Epithelial cell of esophagus (primary cell): ENCODE data around the gene ZNRF2.

ENCODE experiments used
- DNase-seq: peaks from one replicate; pipeline ENCODE4 v3.0.0; 2010; ENCODE audit warnings: low read depth
- H3K4me3 ChIP-seq: 2 replicates; pipeline ENCODE4 v1.5.1; 2011; ENCODE audit warnings: mild to moderate bottlenecking, low read length, control low read depth
- TF ChIP-seq, protein P1 (sequence below): IDR thresholded peaks from 2 replicates; pipeline ENCODE4 v1.5.1; 2011; ENCODE audit warnings: low read depth, mild to moderate bottlenecking, low read length, control low read depth, inconsistent platforms; ENCODE audit not compliant: insufficient read depth; ENCODE audit errors: missing control alignments

ZNRF2 gene

DNA sequence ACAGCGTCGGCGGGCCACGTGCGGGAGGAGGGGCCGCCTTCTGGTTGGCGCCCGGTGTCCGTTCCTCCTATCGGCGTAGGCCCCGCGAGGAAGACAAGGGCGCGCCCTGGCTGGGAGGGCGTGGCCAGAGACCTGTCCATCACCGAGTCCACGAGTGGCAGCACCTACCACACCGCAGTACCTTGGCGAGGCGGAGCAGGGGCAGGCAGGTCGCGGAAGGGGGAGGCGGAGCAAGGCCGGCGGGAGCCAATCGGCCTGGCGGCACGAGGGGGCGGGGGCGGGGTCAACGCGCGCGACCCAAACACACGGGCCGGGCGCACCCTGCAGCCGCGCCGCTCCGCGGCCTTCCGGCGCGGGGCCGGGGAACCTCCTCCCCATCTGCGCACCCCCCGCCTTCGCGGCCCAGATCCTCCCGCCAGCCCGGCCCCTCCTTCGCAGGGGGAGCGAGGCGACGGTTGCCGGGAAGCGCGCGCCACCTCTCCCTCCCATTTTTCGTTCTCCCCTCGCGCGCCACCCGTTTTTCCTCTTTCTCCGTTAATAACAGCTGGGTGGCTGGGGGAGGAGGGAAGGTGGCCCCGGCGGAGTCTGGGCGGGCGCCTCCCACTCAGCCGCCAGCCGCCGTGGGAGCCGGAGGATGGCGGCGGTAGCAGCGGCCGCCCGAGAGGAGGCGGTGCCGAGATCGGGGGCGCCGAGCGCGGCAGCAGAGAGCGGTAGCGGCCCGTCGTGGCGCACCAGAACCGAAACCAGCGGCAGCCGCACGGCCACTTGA, at the start of gene ZNRF2:
Gene ZNRF2, plus strand, starts transcription at position 300 of the 769 bp plus-strand sequence. CDS start 761 bp downstream, outside the sequence.
- peak within 1 kb of the TSS; percentile 77 for H3K4me3 ChIP-seq
- TF ChIP-seq, protein P1, sequence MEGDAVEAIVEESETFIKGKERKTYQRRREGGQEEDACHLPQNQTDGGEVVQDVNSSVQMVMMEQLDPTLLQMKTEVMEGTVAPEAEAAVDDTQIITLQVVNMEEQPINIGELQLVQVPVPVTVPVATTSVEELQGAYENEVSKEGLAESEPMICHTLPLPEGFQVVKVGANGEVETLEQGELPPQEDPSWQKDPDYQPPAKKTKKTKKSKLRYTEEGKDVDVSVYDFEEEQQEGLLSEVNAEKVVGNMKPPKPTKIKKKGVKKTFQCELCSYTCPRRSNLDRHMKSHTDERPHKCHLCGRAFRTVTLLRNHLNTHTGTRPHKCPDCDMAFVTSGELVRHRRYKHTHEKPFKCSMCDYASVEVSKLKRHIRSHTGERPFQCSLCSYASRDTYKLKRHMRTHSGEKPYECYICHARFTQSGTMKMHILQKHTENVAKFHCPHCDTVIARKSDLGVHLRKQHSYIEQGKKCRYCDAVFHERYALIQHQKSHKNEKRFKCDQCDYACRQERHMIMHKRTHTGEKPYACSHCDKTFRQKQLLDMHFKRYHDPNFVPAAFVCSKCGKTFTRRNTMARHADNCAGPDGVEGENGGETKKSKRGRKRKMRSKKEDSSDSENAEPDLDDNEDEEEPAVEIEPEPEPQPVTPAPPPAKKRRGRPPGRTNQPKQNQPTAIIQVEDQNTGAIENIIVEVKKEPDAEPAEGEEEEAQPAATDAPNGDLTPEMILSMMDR, result peak; percentile 10

DNA sequence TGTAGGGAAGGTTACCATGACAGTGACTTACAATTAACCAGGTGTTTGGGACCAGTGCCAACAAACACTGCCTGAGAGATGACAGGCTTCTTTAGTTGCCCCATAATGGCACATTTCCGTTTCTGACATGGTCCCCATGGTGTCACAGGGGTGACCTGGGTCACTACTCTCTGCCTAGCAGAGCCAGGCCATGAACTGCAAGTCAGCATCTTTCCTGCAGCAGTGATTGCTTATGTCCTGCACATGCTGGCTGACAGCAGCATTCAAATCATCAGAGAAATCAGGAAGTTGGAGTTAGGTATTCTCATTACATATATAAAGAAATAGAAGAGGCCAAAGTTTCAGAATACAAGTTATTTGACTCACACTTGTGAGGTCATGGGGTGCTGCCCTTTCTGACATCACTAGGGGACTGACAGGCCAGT, 47.1 kb upstream of the ZNRF2 start:
- TF ChIP-seq, protein P1, result no peak
- DNase-seq, result peak; percentile 51
- no peak overlapping the region for H3K4me3 ChIP-seq

More for the DNA sequence above, at the start of gene ZNRF2:
- DNase-seq, result peak; percentile 100

DNA sequence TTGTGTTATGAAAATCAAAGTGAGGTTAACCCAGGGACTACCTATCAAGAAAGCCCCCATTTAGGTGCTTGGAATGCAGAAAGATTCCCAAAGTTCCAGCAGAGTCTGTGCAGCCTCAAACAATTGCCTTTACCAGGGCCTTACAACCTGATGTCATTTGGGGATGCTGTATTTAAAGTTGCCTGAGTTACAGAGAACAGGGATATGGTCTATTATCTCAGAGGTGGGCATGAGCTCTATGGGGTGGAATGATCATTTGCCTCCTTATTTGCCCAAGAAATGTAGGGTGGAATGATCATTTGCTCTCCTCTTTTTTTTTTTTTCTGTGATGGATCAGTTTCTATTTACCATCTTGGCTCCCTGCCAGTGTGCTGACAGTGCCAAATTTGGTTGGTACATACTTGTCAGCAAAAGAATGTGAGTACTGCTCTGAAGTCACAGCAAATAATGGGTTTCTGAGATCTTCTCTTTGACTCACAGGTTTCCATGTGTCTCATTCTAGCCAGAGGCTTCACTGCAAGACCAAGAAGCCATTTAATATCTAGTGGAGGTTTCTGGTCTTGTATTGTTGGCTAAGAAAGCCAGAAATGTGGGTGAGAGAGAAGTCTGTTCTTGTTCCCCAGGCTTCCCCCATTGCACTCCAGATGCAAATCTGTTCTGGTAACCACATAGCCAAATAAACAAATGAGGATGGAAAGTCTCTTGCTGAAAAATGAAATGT, 45.5 kb upstream of the ZNRF2 start:
- H3K4me3 ChIP-seq, result no peak overlapping the region
- peak; percentile 98 for DNase-seq
- TF ChIP-seq, protein P1, result no peak

DNA sequence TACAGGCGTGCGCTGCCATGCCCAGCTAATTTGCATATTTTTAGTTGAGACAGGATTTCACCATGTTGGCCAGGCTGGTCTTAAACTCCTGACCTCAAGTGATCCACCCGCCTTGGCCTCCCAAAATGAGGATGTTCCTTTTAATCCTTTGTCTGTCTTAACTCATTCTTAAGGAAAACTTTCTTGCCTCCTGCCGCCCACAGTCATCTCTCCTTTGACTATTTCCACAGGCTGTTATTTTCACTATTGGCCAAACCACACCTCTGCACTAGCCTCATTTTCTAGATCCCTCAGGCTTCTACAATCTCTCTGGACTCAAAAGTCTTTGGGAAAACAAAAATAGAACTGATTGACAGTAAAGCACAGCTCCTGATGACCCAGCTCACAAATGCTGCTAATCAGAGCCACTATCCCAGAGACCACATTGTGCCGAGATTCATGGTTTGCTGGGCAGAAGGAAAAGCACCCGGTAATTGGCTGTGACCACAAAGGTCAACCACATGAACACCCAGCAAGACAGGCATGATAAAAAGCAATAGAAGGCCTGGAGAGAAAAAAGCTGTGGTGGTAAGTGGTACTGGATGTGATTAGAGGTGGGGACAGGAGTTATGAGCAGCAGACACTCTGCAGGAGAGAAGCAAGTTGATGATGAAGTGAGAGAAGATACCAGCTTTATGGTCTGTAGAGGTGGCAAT, 44.1 kb upstream of the ZNRF2 start:
- no peak overlapping the region for H3K4me3 ChIP-seq
- DNase-seq, result no peak
- TF ChIP-seq, protein P1, result no peak

DNA sequence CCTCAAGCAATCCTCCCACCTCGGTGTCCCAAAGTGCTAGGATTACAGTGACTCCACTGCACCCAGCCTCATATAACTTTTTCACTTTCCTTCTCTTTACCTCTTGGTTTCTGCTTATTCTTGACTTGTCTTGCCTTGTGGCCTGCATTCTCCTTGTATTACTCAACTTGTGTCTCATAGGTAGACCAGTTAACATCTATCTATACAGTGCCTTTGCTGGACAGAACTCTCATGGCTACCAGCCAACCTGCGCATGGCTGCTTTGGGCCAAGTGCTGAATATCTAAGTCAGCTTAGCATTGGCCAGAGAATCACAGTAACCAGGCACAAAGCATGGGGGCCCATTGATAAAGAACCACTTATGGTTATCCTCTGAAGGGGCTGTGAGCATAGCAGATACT, 42.6 kb upstream of the ZNRF2 start:
- TF ChIP-seq, protein P1, result no peak
- DNase-seq, result peak; percentile 92
- H3K4me3 ChIP-seq, result no peak overlapping the region

DNA sequence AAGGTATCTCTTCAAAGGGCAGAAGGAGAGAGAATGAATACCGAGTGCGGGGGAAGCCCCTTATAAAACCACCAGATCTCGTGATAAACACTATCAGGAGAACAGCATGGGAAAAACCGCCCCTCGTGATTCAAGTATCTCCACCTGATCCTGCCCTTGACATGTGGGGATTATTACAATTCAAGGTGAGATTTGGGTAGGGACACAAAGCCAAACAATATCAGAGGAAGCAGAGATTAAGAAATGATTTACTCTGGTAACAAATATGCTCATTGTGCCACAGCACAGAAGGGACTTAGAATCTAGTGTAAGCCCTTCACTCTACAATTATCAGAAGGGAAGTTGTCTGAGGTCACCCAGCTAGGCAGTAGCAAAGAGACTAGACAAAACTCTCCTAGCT, 40.1 kb upstream of the ZNRF2 start:
- TF ChIP-seq, protein P1, result no peak
- no peak for DNase-seq
- H3K4me3 ChIP-seq, result no peak overlapping the region
